HTERT RPE-1 (cell line): ENCODE measurements around the gene PHF21B.
"Not testable (repeated sequence)": the region's sequence is repeated elsewhere in the genome, so short reads cannot be mapped to it uniquely, and the experiment has no call there.

Experiments used
- in situ Hi-C: fragments of 300-500 bp; cut with MboI; formaldehyde crosslinking; loops from 4 replicates; pipeline ENCODE4 v1.14.3; 2020; ENCODE audit warnings: low sequenced_read_pairs

The PHF21B gene

DNA sequence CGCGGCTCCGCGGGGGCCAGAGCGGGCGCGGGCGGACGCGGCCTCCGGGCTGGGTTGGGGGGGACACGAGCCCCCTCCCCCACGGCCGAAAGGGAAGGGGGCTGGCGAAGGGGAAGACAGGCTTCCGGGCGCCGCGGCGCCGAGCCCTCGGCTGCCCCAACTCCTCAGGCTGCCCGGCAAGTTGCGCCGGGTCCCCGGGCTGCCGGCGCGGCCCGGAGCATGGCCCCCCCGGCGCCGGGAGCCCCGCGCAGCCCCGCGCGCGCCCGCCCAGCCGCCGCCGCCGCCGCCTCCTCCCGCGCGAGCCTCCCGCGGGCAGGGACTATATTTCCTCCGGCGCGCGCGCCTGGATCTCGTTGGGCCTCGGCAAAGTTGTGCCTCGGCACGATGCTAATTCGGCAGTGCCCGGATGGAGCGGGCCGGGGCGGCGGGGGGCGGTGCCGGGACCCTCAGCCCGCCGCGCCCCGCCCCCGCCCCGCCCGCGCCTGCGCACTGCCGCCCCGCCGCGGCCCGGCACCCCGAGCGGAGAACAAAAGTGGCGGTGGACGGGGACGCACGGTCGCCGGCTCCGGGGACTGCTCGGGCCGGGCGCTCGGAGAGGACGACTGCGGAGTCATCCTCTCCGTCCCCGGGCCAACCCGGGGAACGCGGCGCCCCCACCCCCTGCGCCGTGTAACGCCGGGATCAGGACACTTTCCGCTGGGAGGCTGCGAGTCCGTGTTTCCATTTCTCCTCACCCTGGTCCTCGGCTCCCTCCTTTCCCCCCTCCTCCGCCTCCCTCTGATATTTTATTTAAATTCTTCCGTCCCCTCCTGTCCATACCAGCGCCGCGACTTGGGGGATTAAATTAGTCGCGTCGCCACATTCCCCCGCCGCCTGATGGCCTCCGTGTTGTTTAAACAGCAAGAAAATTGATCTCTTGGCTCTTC is at the start of gene PHF21B:
Gene PHF21B (minus strand): TSS at position 400 of the 926 bp plus-strand sequence. CDS start 456 bp downstream, outside the sequence.
- in situ Hi-C loops: no loop called here

DNA sequence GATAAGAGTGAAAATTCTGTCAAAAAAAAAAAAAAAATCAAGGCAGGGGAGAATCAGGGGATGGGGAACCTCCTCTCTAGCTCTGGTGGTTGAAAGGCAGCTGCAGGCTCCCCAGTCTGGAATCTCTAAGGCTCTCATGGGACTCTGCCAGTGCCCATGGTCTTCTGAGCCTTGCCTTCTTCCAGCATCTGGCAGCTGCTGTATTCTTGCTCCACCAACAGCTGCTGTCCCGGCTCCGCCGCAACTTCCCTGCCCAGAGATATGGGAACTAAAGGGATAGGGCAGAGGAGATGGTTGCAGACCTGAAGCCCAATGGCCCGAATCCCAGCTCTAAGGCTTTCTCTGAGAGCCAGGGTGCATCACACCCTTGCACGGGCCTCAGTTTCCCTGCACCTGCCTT is 49.5 kb upstream of the PHF21B start:
- in situ Hi-C loops: no loop called here

DNA sequence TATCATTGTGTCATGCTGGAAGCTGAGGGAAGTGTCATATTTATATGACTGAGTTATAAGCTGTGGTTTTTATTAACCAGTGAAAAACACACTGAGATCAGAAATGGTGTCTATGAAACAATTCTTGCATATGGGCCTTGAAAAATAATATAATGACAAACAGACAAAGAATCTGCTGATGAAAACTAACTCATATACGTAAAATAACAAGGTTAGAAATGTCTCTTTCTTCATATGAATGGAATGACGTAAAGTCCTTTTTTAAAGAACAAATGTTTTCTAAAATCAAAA is 48.8 kb upstream of the PHF21B start:
- in situ Hi-C loops: no loop called here

DNA sequence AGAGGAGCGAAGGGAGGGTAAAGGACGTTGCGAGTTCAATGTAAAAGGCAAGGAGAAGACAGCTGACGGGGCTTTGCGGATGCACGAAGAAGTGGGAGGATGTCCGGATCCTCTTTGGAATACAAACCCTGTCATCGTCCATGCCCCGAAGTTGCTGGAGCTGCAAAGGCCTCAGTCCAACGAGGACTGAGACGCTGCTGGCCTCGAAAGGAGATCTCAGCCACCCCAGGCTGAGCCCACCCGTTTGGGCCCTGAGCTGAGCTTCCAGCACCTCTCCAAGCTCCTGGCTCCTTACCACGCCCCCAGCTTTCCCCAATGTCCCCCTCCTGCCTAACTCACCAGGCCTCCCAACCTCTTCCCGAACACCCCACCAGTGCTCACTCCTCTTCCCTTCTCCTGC is 46.1 kb upstream of the PHF21B start:
- in situ Hi-C loops: no loop called here

DNA sequence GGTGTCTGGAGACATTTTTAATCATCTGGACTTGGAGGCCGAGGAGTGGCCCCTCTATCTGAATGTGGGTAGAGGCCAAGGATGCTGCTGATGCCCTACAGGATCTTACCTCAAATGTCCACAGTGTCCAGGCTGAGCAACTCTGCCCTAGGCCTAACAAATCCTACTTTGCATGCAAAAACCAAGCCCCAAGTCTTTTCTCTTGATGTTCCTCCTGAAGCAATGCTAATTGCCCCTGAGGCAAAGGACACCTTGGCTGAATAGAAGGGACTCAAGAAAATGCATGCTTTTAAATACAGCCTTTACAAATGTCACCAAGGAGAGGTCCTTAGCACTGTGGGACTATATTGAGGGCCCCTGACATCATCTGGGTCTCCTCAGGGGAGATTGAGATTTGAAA is 43.8 kb upstream of the PHF21B start:
- in situ Hi-C loops: no loop called here

DNA sequence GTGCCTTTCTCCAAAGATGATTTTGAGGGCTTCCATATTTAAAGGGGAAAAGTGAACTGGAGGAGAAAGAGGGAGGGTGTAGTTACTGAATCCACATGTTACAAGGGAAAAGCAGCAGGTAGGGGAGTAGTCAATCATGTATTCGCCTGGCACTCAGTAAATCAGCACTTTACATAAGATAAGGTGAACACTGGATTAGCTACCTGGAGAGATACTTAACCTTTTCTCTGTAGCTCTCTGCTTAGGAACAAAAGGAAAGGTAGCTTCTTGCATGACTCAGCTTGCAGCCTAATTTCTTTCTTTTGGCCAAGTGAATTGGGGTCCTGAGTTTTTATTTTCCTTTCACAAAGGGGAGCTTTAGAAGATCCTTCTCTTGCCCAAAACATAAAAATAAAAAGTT is 43.3 kb upstream of the PHF21B start:
- in situ Hi-C loops: no loop called here

DNA sequence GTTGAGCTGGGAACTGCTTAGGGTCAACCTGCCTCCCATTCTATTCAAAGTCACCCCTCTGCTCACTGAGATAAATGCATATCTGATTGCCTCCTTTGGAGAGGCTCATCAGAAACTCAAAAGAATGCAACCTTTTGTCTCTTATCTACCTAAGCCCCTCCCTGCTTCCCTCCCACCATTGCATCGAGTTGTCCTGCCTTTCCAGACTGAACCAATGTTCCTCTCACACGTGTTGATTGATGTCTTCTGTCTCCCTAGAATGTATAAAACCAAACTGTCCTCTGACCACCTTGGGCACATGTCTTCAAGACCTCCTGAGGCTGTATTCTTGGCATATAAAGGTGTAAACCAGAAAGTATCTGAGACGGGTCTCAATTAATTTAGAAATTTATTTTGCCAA is 42.9 kb upstream of the PHF21B start:
- in situ Hi-C loops: not testable (repeated sequence)

DNA sequence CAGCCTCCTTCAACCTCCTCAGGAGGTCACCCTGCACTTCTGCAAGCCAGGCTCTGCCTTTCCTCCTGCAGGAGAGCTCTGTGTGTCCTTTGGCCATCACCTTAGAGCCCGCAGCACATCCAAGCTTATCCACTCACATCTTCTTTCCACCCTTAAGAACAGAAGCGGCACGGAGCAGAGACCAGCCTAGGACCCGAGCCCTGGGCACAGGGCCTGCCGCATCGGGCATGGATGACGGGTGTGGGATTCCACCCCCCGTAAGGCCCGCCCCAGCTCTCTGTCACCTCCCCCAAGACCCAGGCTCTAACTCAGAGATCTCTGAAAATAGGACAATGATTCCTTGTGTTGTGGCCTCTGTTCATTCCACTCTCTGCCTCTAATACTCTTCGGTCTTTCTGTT is 42.1 kb upstream of the PHF21B start:
- in situ Hi-C loops: no loop called here

DNA sequence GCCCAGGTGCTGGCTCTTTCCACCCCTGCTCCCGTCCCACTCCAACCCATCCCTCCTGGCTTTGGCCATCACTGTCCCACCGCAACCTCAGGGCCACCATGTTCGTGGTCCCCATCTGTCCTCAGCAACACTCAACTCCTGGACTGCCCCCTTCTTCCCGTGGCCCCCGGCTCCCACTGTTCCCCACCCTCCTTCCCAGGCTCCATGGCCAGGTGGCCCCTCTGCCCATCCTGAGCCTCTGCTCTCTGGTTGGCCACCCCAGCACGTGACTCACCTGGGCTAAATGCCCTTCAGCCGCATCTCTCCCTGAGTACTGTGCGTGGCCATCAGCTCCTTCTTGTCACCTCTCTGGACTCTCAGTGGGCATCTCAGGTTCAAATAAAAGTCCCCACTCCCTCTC is 41.6 kb upstream of the PHF21B start:
- in situ Hi-C loops: no loop called here

DNA sequence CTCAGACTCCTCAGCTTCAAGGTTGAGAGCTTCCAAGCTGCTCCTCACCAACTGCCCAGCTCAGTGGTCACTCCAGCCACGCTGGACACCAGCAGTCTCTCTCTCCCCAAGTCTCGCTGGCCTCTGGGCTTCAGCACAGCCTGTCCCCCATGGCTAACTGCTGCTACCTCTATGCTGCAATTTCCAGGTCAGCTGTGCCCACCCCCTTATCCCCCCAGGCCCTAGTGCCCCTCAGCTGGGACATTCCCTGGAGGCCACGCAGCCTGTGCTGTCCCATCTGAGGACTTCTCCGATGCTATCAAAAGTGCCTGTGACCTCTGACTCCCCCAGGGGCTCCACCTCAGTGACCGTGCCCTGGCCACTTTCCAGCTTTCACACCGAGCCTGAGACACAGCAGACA is 37.5 kb upstream of the PHF21B start:
- in situ Hi-C loops: no loop called here

DNA sequence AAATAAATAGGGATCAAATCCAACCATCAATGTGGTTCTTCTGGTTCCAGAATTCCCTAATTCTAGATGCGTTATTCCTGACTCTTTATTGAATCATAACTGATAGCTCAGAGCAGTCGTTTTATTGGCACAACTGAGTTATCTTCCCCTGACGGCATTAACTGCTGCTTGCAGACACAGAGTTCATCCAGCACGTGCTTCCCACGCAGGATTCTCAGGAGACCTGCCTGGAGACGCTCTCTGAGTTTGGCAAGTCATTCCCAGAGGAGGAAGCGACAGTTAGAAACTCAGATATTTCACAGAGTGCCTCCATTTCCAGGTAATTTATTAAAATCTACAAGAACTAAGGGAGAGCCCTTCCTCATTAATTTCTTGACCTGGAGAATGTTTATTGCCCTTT is 35.4 kb upstream of the PHF21B start:
- in situ Hi-C loops: no loop called here

DNA sequence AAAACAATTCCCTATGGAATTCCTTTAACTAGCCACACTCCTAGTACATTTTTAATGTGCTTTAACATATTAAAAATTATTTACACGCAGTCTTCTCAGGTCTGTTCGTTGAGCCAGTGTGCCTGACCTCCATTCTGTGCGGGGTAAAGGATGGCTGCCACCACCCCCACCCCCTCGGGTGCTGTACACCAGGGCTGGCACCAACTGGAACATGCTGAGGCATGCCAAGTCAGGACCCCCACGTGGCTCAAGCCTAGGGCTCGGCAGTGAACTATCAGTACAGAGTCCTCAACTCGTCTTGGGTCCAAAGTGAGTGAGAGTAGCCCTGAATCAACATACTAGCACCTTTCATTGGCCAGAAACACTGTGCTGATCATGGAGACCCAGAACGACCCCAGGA is 32.5 kb upstream of the PHF21B start:
- in situ Hi-C loops: no loop called here

DNA sequence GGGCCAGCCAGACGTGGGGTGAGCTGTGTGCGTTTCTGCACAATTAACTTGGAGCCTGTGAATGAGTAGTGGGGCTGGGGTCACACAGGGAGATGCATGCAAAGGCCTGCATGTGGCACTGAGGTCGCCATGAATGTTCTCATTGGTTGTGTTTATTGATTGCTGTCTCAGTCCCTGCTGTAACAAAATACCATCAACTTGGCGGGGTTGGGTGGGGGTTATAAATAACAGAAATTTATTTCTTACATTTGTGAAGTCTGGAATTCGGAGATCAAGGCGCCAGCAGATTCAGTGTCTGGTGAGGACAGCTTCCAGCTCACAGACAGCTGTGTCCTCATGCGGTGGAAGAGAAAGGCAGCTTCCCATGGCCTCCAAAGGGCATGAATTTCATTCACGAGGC is 29.3 kb upstream of the PHF21B start:
- in situ Hi-C loops: no loop called here

DNA sequence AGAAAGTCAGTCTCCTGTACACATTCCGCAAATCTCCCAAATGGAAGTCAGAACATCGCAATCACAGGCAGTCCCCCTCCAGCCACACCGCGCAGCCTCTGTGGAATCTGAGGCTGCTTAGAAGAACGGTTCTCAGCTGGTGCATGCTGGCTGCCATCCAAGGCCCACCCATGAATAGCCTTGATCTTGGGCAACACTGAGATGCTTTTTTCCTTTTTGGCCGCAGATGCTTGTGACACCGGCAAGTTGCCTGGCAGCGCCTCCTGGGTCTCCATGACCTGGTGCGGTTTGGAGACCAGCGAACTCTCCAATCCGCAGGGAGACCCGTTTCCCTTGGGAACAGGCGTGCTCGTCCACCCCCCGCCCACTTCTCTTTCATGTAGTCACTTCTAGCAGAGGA is 26.3 kb upstream of the PHF21B start:
- in situ Hi-C loops: no loop called here

DNA sequence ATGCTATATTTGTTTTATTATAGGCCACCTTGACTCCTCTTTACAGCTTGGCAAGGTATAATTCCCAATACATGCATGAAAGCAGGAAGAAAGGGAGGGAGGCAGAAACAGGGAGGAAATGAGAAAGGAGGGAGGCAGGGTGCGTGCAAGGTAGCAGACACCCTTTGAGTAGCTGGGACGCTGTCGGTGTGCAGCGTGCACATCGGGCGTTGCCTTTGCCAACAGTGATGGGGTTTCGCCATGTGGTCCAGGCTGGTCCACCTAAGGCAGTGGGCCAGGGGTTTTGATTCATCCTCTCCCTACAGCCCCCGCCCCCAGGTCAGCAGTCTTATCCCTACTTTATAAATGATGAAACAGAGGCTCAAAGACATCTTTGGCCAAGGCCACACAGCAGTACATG is 25.0 kb upstream of the PHF21B start:
- in situ Hi-C loops: no loop called here

DNA sequence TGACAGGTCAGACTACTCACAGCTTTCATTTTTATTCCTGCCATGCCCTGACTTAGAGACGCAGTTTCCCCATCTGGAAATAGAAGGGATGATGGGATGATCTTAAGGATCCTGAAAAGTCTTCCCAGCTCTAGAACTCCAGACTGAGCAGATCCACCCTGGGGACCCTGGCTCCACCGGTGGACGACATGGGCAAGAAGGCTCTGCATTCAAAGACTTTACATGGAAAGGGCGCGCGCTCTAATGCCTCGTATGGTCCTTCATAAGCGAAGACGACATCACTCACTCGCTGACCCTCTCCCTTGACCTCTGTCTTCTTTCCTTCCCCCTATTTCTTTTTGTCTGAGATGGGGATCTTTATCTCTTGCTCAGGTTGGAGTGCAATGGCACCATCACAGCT is 24.4 kb upstream of the PHF21B start:
- in situ Hi-C loops: no loop called here

DNA sequence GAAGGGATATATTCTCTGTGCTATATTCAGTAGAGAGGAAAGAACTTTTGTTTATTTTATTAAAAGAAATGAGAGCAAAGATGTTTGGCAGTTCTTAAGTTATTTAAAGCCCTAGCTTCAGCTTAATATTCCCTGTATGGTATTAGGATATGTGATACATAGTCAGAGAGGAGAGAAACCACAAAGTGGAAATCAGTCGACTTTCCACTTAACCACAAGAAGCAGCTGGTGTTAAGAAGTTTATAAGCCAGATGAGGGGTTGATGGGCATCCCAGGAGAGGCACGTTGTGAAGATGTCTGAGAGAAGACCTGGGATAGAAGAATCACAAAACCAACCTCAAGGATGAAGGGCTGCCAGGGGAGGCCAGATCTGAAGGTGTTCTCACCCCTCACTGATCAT is 23.3 kb upstream of the PHF21B start:
- in situ Hi-C loops: no loop called here

DNA sequence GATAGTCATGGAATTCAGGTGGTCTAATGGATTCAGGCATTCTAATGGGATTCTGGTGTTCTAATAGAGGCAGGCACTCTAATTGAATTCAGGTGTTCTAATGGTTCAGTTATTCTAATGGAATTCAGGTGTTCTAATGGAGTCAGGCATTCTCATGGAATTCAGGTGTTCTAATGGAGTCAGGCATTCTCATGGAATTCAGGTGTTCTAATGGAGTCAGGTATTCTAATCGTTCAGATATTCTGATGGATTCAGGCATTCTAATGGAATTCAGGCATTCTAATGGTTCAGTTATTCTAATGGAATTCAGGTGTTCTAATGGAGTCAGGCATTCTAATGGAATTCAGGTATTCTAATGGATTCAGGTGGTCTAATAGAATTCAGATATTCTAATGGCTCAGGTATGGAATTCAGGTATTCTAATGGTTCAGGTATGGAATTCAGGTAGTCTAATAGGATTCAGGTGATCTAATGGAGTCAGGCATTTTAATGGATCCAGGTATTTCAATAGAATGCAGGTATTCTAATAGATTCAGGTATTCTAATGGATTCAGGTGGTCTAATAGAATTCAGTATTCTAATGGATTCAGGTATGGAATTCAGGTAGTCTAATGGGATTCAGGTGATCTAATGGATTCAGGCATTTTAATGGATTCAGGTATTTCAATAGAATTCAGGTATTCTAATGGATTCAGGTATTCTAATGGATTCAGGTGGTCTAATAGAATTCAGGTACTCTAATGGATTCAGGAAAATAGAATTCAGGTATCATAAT is 22.0 kb upstream of the PHF21B start:
- in situ Hi-C loops: no loop called here

DNA sequence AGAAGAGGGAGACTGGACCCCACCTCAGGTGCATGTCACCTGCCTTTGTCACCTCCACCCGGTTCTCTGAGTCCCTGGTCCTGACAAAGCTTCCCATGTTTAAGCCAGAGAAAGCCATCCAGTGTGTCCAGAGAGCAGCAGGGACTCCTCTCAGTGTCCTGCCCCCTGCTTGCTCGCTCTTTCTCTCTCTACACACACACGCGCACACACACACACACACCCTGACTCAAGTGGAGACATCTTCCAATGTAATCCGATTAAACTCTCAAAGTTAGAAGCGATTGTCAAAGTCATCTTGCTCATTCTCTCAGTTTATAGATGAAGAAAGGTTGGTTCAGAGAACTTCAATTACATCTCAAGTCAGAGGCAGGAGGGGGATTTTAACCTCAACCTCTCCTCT is 19.7 kb upstream of the PHF21B start:
- in situ Hi-C loops: no loop called here

DNA sequence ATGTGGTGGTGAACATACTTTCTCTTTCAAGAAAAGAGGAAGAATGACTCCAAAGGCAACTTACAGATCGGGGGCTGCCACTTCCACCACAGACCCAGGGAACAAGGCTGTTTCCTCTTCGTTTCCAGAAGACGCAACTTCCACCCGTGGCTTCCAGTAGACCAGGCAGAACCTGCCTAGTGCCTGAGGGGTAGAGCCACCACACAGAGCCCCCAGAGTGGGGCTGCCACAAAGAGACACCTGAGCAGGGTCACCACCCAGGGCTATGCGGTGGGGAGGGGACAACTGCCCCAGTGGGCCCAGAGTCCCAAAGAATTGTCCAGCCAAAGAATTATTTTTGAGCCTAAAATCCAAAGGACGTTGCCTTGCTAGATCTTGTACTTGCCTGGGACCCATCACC is 16.7 kb upstream of the PHF21B start:
- in situ Hi-C loops: no loop called here

DNA sequence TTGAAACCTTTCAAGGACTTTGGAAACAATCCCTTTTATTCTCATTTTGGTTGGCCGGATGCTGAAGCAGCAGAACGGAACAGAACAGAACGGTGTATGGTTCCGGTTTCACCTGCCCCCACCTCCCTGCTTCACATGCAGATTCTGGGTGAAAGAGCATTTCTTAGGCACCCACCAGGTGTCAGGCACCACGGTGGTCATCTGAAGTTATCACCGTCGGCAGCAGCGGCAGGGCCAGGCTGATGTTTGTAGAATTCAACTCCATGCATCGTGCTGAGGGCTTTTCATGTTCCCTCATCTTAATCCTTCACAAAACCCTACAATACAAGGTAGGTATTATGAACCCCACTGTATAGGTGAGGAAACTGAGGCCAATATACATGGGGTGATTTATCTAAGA is 13.6 kb upstream of the PHF21B start:
- in situ Hi-C loops: no loop called here

DNA sequence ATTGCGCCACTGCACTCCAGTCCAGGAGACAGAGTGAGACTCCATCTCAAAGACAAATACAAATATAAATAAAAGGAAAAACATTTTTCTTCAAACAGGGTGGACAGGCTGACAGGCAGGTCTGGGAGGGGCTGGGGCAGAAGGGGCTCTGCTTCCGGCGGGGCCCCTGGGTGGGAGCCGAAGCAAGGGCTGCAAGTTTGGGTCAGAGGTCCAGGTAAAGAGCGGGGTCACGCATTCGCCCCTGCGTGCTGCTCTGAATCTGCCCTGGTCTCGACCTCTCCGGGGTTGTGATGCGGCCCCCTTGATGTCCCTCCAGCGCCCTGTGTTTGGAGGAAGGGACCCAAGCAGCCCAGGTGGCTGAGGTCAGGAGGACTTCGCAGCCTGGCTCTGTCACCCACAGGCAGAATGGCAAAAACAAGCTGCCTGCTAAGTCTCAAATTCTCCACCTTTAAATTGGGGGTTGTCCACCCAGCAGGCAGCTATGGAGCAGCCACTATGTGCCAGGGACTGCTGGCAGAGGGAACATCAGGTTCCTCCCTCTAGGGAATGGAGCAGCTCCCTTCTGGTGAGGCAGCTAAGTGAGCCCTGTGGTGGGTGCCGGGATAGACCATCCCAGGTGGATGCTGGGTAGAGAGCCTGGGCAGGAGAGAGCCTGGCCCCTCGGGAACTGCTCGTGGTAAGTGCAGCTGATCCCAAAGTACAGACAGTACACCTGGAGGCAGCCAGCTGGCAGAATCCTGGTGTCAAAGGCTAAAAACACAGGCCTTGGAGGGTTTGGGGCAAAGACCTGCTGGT is 10.3 kb upstream of the PHF21B start:
- in situ Hi-C loops: no loop called here
